Right lobe of liver (tissue), 6 donors: ENCODE measurements around the gene PDZD2. TPM values are rescaled to one million over a fixed set of nuclear protein-coding genes. Genes with fewer than 3 reads are reported as not detected.
"Not testable (repeated sequence)": the region's sequence is repeated elsewhere in the genome, so short reads cannot be mapped to it uniquely, and the experiment has no call there.

ENCODE experiments used
- ATAC-seq, 4 donors: fragments of 200-7000 bp; cut with Tn5 transposase; one replicate each; pipeline ENCODE4 v1.9.1; 2020; ENCODE audit warnings: mild to moderate bottlenecking in 4 of 4, moderate library complexity in 4 of 4
- DNase-seq, 3 donors: peaks; one replicate each; pipeline ENCODE4 v3.0.0-alpha.2; 2020
- H3K27ac ChIP-seq, 3 donors: fragments of 200-600 bp; one replicate each; pipeline ENCODE4 v1.8.0; 2022
- H3K27me3 ChIP-seq, 2 donors: fragments of 200-600 bp; one replicate each; pipeline ENCODE4 v1.8.0; 2022
- H3K36me3 ChIP-seq, 4 donors: fragments of 200-600 bp; sonication (generic) in 1 of 4; one replicate each; pipeline versions ENCODE4 v1.5.1 to v1.8.0; 2017 to 2022; ENCODE audit warnings: control low read depth in 1 of 4
- H3K4me1 ChIP-seq, 4 donors: fragments of 200-600 bp; sonication (generic) in 1 of 4; one replicate each; pipeline versions ENCODE4 v1.5.1 to v1.8.0; 2017 to 2022; ENCODE audit warnings: control low read depth in 1 of 4
- H3K4me3 ChIP-seq, 3 donors: fragments of 200-600 bp; one replicate each; pipeline ENCODE4 v1.8.0; 2022
- H3K9me3 ChIP-seq, 4 donors: fragments of 200-600 bp; sonication (generic) in 1 of 4; one replicate each; pipeline versions ENCODE4 v1.5.1 to v1.8.0; 2017 to 2022; ENCODE audit warnings: control low read depth in 1 of 4
- CTCF ChIP-seq, 4 donors: fragments of 200-600 bp in 3 of 4; fragments of 450-650 bp in 1 of 4; IDR thresholded peaks; one replicate each; pipeline versions ENCODE4 v1.5.1 to v1.8.0; 2016 to 2022; ENCODE audit warnings: antibody characterized with exemption in 4 of 4, mild to moderate bottlenecking in 2 of 4
- POLR2A ChIP-seq: fragments of 450-650 bp; IDR thresholded peaks from one replicate; pipeline ENCODE4 v1.6.1; 2017; ENCODE audit warnings: antibody characterized with exemption, mild to moderate bottlenecking
- WGBS: methylation state at CpG from one replicate; pipeline ENCODE4 v1.1.6; 2018; ENCODE audit warnings: low coverage, low lambda C conversion rate; ENCODE audit not compliant: insufficient coverage; ENCODE audit errors: missing lambda C conversion rate; 5-methylcytosine and 5-hydroxymethylcytosine counted together
- intact Hi-C, 2 donors: fragments of 100-400 bp; cut with DNase I; formaldehyde crosslinking; loops; one replicate each; pipeline versions ENCODE4 v1.11.2 to v1.14.1; 2022
- total RNA-seq, 6 experiments: library from RNA; depleted of rRNA in 2 of 6; stranded (reverse); fragments of >200 nt in 2 of 6; fragmentation: NEBNext Ultra II Directional in 3 of 6; extraction: Animal tissue kit (Norgen Biotek cat#: 25700) in 3 of 6; gene quantifications; one replicate each; pipeline versions ENCODE4 v1.1.0 to v1.2.4, GENCODE V29; 2016 to 2023
- donor health status: DM: no; HTN: yes; CAD: no.
- donor health status: DM: no; HTN: no; CAD: no.
- donor health status: DM: no; HTN: no; CAD: no.
- donor health status: DM: no; HTN: yes; CAD: no.
- donor health status: DM: no; HTN: yes; CAD: no.

Gene PDZD2
- total RNA-seq, 6 experiments from 2014 or later = 0.43 to 1.9 (median 0.88) TPM

- H3K9me3 ChIP-seq = no peaks in the 10 kb centered on the region
- no peak overlapping the region for H3K27ac ChIP-seq
- no peaks in the 10 kb centered on the region for H3K36me3 ChIP-seq
- ATAC-seq = no peak
- WGBS = 80% methylated on average over 6 of the region's 6 CpGs
- intact Hi-C loops = no loop called here
- no peaks in the 10 kb centered on the region for H3K4me1 ChIP-seq
- no peak for TF ChIP-seq CTCF (IDR thresholded peaks at IDR 0.05)
- TF ChIP-seq POLR2A = no peak
- H3K27me3 ChIP-seq = no peaks in the 10 kb centered on the region
- H3K4me3 ChIP-seq = no peak overlapping the region
- no peak for DNase-seq
Measured at GRCh38 chr5:31763424-31763823, 124.5 kb downstream of the PDZD2 start.

GRCh38 chr5:31764687-31765086 lies 125.8 kb downstream of the PDZD2 start:
- 66% methylated on average over 13 of the region's 14 CpGs for WGBS
- intact Hi-C loops, ATAC-seq, H3K4me3 ChIP-seq, H3K9me3 ChIP-seq, H3K4me1 ChIP-seq, H3K27me3 ChIP-seq, DNase-seq, H3K27ac ChIP-seq, H3K36me3 ChIP-seq: not testable (repeated sequence)

- Histone ChIP-seq H3K4me3 (no peak overlapping the region), H3K27me3 (no peaks in the 10 kb centered on the region), H3K27ac (no peak overlapping the region), H3K9me3 (no peaks in the 10 kb centered on the region), H3K36me3 (no peaks in the 10 kb centered on the region), H3K4me1 (no peaks in the 10 kb centered on the region)
- TF ChIP-seq CTCF (IDR thresholded peaks at IDR 0.05) (no peak), POLR2A (no peak)
- WGBS = 62% methylated on average over 4 of the region's 4 CpGs
- ATAC-seq (no peak), DNase-seq (no peak)
- intact Hi-C loops = no loop called here
Measured at GRCh38 chr5:31767335-31768031, 128.6 kb downstream of the PDZD2 start.

DNA sequence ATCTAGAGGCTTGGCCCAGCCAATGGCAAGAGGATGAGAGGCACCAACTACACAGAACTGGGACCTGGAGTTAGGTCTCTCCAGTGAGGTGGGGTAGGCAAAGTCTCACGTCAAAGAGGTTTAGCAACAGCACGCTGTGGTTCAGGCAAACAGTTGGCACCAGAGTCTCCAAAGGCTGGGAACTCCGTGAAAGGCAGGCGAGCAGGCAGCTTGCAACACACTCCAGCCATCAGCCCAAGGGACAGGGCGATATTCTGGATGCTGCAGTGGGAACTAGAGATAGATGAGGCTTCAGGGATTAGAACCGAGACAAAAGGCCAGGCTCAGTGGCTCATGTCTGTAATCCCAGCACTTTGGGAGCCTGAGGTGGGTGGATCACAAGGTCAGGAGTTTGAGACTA lies 129.1 kb downstream of the PDZD2 start:
- no peaks in the 10 kb centered on the region for H3K36me3 ChIP-seq
- intact Hi-C loops = no loop called here
- TF ChIP-seq CTCF (IDR thresholded peaks at IDR 0.05) (no peak), POLR2A (no peak)
- no peaks in the 10 kb centered on the region for H3K9me3 ChIP-seq
- 73% methylated on average over 3 of the region's 6 CpGs for WGBS
- ATAC-seq (no peak), DNase-seq (no peak)
- no peak overlapping the region for H3K27ac ChIP-seq
- H3K4me1 ChIP-seq = no peaks in the 10 kb centered on the region
- no peaks in the 10 kb centered on the region for H3K27me3 ChIP-seq
- H3K4me3 ChIP-seq = no peak overlapping the region

DNA sequence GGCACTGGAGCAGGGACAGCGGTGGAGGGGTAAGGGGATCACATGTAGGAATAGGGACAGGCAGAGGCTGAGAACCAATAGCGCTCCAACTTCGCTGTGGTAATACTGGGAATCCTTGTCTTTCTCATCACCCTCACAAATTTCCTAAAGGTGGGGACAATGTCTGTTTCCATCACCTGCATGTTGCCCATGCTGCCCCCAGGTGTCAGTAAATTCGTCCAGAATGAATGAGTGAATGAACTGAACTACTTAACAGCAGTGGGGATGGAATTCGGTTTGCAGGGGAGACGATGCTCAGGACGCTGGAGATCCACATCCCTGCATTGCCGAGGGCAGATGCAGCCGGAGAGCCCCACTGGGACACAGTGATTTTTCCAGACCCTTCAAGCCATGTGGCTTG lies 129.9 kb downstream of the PDZD2 start:
- TF ChIP-seq CTCF (IDR thresholded peaks at IDR 0.05) = no peak
- TF ChIP-seq POLR2A = no peak
- intact Hi-C loops = no loop called here
- Histone ChIP-seq H3K4me1 (no peaks in the 10 kb centered on the region), H3K27ac (no peak overlapping the region), H3K4me3 (no peak overlapping the region), H3K36me3 (no peaks in the 10 kb centered on the region), H3K9me3 (no peaks in the 10 kb centered on the region), H3K27me3 (no peaks in the 10 kb centered on the region)
- ATAC-seq = no peak
- no peak for DNase-seq
- WGBS = 43% methylated on average over 4 of the region's 9 CpGs
